DOHH2 (cell line): ENCODE measurements around the gene TLE5.
"Not testable (repeated sequence)": the region's sequence is repeated elsewhere in the genome, so short reads cannot be mapped to it uniquely, and the experiment has no call there.

ENCODE experiments used
- H3F3A ChIP-seq: fragments of 200-600 bp; sonication (generic), shearing (Covaris generic); 2 replicates; pipeline ENCODE4 v1.6.0; 2016; ENCODE audit warnings: antibody characterized with exemption, mild to moderate bottlenecking; ENCODE audit not compliant: control insufficient read depth, insufficient read depth
- H3K27ac ChIP-seq: fragments of 200-600 bp; sonication (generic); 2 replicates; pipeline ENCODE4 v1.5.1; 2014; ENCODE audit warnings: low read depth, mild to moderate bottlenecking, low read length, moderate library complexity
- H3K27me3 ChIP-seq: fragments of 200-600 bp; sonication (generic); 2 replicates; pipeline ENCODE4 v1.6.1; 2014; ENCODE audit warnings: mild to moderate bottlenecking, low read length, mixed read lengths; ENCODE audit not compliant: control insufficient read depth
- H3K36me3 ChIP-seq: fragments of 200-600 bp; sonication (generic); 2 replicates; pipeline ENCODE4 v1.6.1; 2014; ENCODE audit warnings: mild to moderate bottlenecking, low read length, moderate library complexity, mixed read lengths; ENCODE audit not compliant: control insufficient read depth
- H3K4me1 ChIP-seq: fragments of 200-600 bp; sonication (generic); 2 replicates; pipeline ENCODE4 v1.6.1; 2014; ENCODE audit warnings: mild to moderate bottlenecking, low read length, mixed read lengths; ENCODE audit not compliant: control insufficient read depth
- H3K4me2 ChIP-seq: fragments of 200-600 bp; sonication (generic); 2 replicates; pipeline ENCODE4 v1.6.0; 2014; ENCODE audit warnings: mild to moderate bottlenecking, low read length, moderate library complexity
- H3K4me3 ChIP-seq: fragments of 200-600 bp; sonication (generic); 2 replicates; pipeline ENCODE4 v1.5.1; 2014; ENCODE audit warnings: mild to moderate bottlenecking, low read length, mixed read lengths
- H3K79me2 ChIP-seq: fragments of 200-600 bp; sonication (generic); 2 replicates; pipeline ENCODE4 v1.6.1; 2014; ENCODE audit warnings: mild to moderate bottlenecking, low read length, mixed read lengths; ENCODE audit not compliant: control insufficient read depth
- H3K9me2 ChIP-seq: fragments of 200-600 bp; sonication (generic); replicated peaks from 2 replicates; pipeline ENCODE4 v1.6.1; 2014; ENCODE audit warnings: mild to moderate bottlenecking, low read length, mixed read lengths; ENCODE audit not compliant: control insufficient read depth
- H3K9me3 ChIP-seq: fragments of 200-600 bp; sonication (generic); 2 replicates; pipeline ENCODE4 v1.6.1; 2014; ENCODE audit warnings: antibody characterized with exemption, low read length, mixed read lengths; ENCODE audit not compliant: control insufficient read depth, insufficient read depth
- H4K20me1 ChIP-seq: fragments of 200-600 bp; sonication (generic); 2 replicates; pipeline ENCODE4 v1.6.0; 2014; ENCODE audit warnings: low read depth, mild to moderate bottlenecking, antibody characterized with exemption, low read length, moderate library complexity; ENCODE audit not compliant: control insufficient read depth, insufficient read depth
- CTCF ChIP-seq: fragments of 200-600 bp; sonication (generic); IDR thresholded peaks from one replicate; pipeline ENCODE4 v1.5.1; 2014; ENCODE audit warnings: antibody characterized with exemption, mild to moderate bottlenecking, low read depth, low read length; ENCODE audit not compliant: poor library complexity, severe bottlenecking
- EZH2phosphoT487 ChIP-seq: fragments of 200-600 bp; sonication (generic); IDR thresholded peaks from 2 replicates; pipeline ENCODE4 v1.6.1; 2017; ENCODE audit warnings: borderline replicate concordance, mild to moderate bottlenecking, antibody characterized with exemption, low read length, moderate library complexity, mixed read lengths

TLE5 gene

GRCh38 chr19:3014135-3014534 is 48.2 kb downstream of the TLE5 start:
- no peaks in the 10 kb centered on the region for H3F3A ChIP-seq
- H3K79me2 ChIP-seq, result no peaks in the 10 kb centered on the region
- no peaks in the 10 kb centered on the region for H3K4me1 ChIP-seq
- H3K27me3 ChIP-seq, result no peaks in the 10 kb centered on the region
- H3K9me2 ChIP-seq, result no peaks in the 10 kb centered on the region
- H4K20me1 ChIP-seq, result no peaks in the 10 kb centered on the region
- H3K9me3 ChIP-seq, result no peaks in the 10 kb centered on the region
- no peak overlapping the region for H3K4me3 ChIP-seq
- TF ChIP-seq EZH2phosphoT487 (no peak), CTCF (no peak)
- H3K27ac ChIP-seq, result no peak overlapping the region
- H3K36me3 ChIP-seq, result no peaks in the 10 kb centered on the region
- H3K4me2 ChIP-seq, result no peak overlapping the region

GRCh38 chr19:3013263-3013725 is 49.0 kb downstream of the TLE5 start:
- Histone ChIP-seq H3K79me2 (no peaks in the 10 kb centered on the region), H3K4me3 (no peak overlapping the region), H3K27ac (no peak overlapping the region), H3K9me2 (no peaks in the 10 kb centered on the region), H4K20me1 (no peaks in the 10 kb centered on the region), H3K4me2 (no peak overlapping the region), H3K36me3 (no peaks in the 10 kb centered on the region), H3K4me1 (no peaks in the 10 kb centered on the region), H3F3A (no peaks in the 10 kb centered on the region), H3K9me3 (no peaks in the 10 kb centered on the region), H3K27me3 (no peaks in the 10 kb centered on the region)
- TF ChIP-seq CTCF (no peak), EZH2phosphoT487 (no peak)

DNA sequence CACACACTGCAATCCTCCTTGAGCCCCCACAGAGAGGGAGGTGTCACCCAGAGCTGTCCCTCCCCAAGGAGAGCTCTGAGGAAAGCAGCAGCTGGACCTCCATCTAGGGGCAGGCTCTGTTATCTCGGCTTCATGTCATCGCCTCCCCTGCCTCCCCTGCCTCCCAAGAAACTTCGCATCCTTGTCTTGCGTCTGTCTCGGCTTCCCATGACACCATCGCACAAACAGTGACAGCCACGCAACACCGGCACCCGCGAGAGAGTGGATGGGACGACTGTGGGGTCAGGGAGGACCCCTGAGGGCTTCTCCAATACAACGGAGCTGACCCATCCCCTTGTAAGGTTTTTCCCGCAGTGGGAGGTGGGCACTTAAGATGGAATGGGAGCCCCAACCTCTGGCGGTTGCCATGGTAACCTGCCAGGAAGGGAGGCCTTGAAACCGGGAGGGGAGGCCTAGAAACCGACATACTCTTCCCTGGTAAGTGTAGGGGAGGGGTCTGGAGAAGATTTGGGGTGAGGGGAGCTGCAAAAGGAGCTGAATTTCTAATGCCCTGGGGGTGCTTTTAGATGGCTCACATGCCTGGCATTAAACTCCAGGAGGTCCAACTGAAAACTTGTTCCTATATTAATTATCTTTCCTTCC is 49.6 kb downstream of the TLE5 start:
- no peaks in the 10 kb centered on the region for H3K36me3 ChIP-seq
- H4K20me1 ChIP-seq, result no peaks in the 10 kb centered on the region
- no peaks in the 10 kb centered on the region for H3K9me3 ChIP-seq
- TF ChIP-seq CTCF (no peak), EZH2phosphoT487 (no peak)
- no peak overlapping the region for H3K4me3 ChIP-seq
- H3K27me3 ChIP-seq, result no peaks in the 10 kb centered on the region
- H3K27ac ChIP-seq, result no peak overlapping the region
- H3K4me2 ChIP-seq, result no peak overlapping the region
- no peaks in the 10 kb centered on the region for H3K9me2 ChIP-seq
- H3K79me2 ChIP-seq, result no peaks in the 10 kb centered on the region
- no peaks in the 10 kb centered on the region for H3F3A ChIP-seq
- no peaks in the 10 kb centered on the region for H3K4me1 ChIP-seq

GRCh38 chr19:3012059-3012458 is 50.2 kb downstream of the TLE5 start:
- H4K20me1 ChIP-seq, H3K79me2 ChIP-seq, H3F3A ChIP-seq, H3K9me3 ChIP-seq, H3K4me3 ChIP-seq, H3K4me1 ChIP-seq, H3K27me3 ChIP-seq, H3K36me3 ChIP-seq, H3K9me2 ChIP-seq, H3K27ac ChIP-seq, H3K4me2 ChIP-seq: not testable (repeated sequence)
